AG04450 (cell line): ENCODE measurements around the gene SPNS2. TPM values are rescaled to one million over a fixed set of nuclear protein-coding genes. Genes with fewer than 3 reads are reported as not detected.

Source experiments
- CTCF ChIA-PET: fragments of 300-600, 350-600 bp; formaldehyde crosslinking; extraction: SDS; loops from one replicate; lab custom pipeline; 2022; ENCODE audit warnings: antibody characterized with exemption, inconsistent platforms; lab: Charles Lee
- POLR2A ChIA-PET: fragments of 350-600 bp; formaldehyde crosslinking; extraction: SDS; loops from one replicate; lab custom pipeline; 2021; ENCODE audit warnings: antibody characterized with exemption, inconsistent platforms; lab: Yijun Ruan, JAX
- DNase-seq: peaks from one replicate; pipeline ENCODE4 v3.0.0-alpha.2; 2011; ENCODE audit warnings: low read depth, low spot score
- H3K27ac ChIP-seq: one replicate; pipeline ENCODE4 v1.5.1; 2012; ENCODE audit warnings: low read depth, low read length, control low read depth
- H3K27me3 ChIP-seq: one replicate; pipeline ENCODE4 v1.6.0; 2012; ENCODE audit warnings: low read length; ENCODE audit not compliant: control insufficient read depth, insufficient read depth
- H3K4me3 ChIP-seq: 2 replicates; pipeline ENCODE4 v1.5.1; 2011; ENCODE audit warnings: mild to moderate bottlenecking, low read depth, low read length, control low read depth
- H3K9me3 ChIP-seq: 2 replicates; pipeline ENCODE4 v1.5.1; 2012; ENCODE audit warnings: low read length; ENCODE audit not compliant: control insufficient read depth, insufficient read depth
- CTCF ChIP-seq: IDR thresholded peaks from 2 replicates; pipeline ENCODE4 v1.5.1; 2011; ENCODE audit warnings: low read depth, low read length, control low read depth, inconsistent platforms
- polyA plus RNA-seq: library from polyadenylated mRNA; depleted of rRNA; stranded (reverse); fragments of >200 nt; gene quantifications from 2 replicates; pipeline ENCODE4 v1.2.3, GENCODE V29; 2011

Gene SPNS2
- polyA plus RNA-seq, 1 experiment, result not detected

GRCh38 chr17:4554441-4554996 lies 55.8 kb downstream of the SPNS2 start:
- peak overlapping the region; percentile 97 for H3K4me3 ChIP-seq
- ChIA-PET CTCF (interaction anchor here (3.1 kb wide), 1 partner anchor 12 kb away, joined by 21 read pairs; no protein-coding TSS in a partner anchor), POLR2A (interaction anchor here (0.6 kb wide), 1 partner anchor 10 kb away, joined by 3 read pairs; no protein-coding TSS in a partner anchor)
- TF ChIP-seq CTCF, result no peak
- DNase-seq, result no peak
- H3K27me3 ChIP-seq, result no peaks in the 10 kb centered on the region
- no peak overlapping the region for H3K27ac ChIP-seq
- H3K9me3 ChIP-seq, result peaks cover 4% of the 10 kb centered on the region; the same call in 1 of the 2 replicates

GRCh38 chr17:4554997-4555799 lies 56.5 kb downstream of the SPNS2 start, which contains the start of gene MYBBP1A:
Gene MYBBP1A (minus strand): TSS chr17:4555384. CDS start chr17:4555324, 60 bp downstream.
- ChIA-PET POLR2A (interaction anchor here (0.6 to 1.0 kb wide), 3 partner anchors 10 to 12 kb away, joined by 3 read pairs; no protein-coding TSS in a partner anchor), CTCF (interaction anchor here (0.7 to 3.1 kb wide), 3 partner anchors 10 to 134 kb away, joined by 3 to 21 read pairs (median 7); no protein-coding TSS in a partner anchor)
- Histone ChIP-seq H3K9me3 (peaks cover 4% of the 10 kb centered on the region; the same call in 1 of the 2 replicates), H3K27ac (peak within 1 kb of the TSS; percentile 78), H3K4me3 (peak within 1 kb of the TSS; percentile 97), H3K27me3 (no peaks in the 10 kb centered on the region)
- TF ChIP-seq CTCF, result peak; percentile 31; the same call in 1 of the 2 replicates
- DNase-seq, result peak; percentile 85

- no peak overlapping the region for H3K27ac ChIP-seq
- CTCF ChIA-PET, result interaction anchor here (0.6 to 3.1 kb wide), 5 partner anchors 9 to 294 kb away, joined by 3 to 21 read pairs (median 7); no protein-coding TSS in a partner anchor
- peaks cover 4% of the 10 kb centered on the region; the same call in 1 of the 2 replicates for H3K9me3 ChIP-seq
- H3K27me3 ChIP-seq, result no peaks in the 10 kb centered on the region
- no peak for TF ChIP-seq CTCF
- POLR2A ChIA-PET, result interaction anchor here (0.7 to 1.0 kb wide), 3 partner anchors 9 to 91 kb away, joined by 3 to 7 read pairs (median 3); no protein-coding TSS in a partner anchor
- DNase-seq, result no peak
- peak overlapping the region; percentile 97 for H3K4me3 ChIP-seq
Measured at GRCh38 chr17:4555873-4556759, 57.4 kb downstream of the SPNS2 start.

- DNase-seq, result no peak
- TF ChIP-seq CTCF, result no peak
- CTCF ChIA-PET, result interaction anchor here (0.6 to 3.1 kb wide), 4 partner anchors 8 to 293 kb away, joined by 3 to 21 read pairs (median 6); no protein-coding TSS in a partner anchor
- Histone ChIP-seq H3K27ac (no peak overlapping the region), H3K9me3 (peaks cover 4% of the 10 kb centered on the region; the same call in 1 of the 2 replicates), H3K27me3 (peaks cover under 1% of the 10 kb centered on the region), H3K4me3 (no peak overlapping the region)
- POLR2A ChIA-PET, result interaction anchor here (0.7 kb wide), 1 partner anchor 90 kb away, joined by 7 read pairs; no protein-coding TSS in a partner anchor
Measured at GRCh38 chr17:4556996-4557395, 58.3 kb downstream of the SPNS2 start.
